HCT116 (cell line): ENCODE measurements around the gene ASRGL1.

Source experiments
- CEBPB ChIP-seq: IDR thresholded peaks from 2 replicates; pipeline ENCODE4 v1.6.1; 2012; ENCODE audit warnings: low read depth
- CTCF ChIP-seq, 3 experiments: fragments of 200-600 bp in 1 of 3; sonication (generic) in 1 of 3; IDR thresholded peaks in 2 of 3; conservative IDR thresholded peaks in 1 of 3; 2 replicates each; pipeline ENCODE4 v1.5.1; 2012 to 2017; ENCODE audit warnings: low read depth in 2 of 3, low read length in 2 of 3, antibody characterized with exemption in 1 of 3, borderline replicate concordance in 1 of 3, control low read depth in 1 of 3, mild to moderate bottlenecking in 1 of 3, mixed read lengths in 1 of 3, mixed run types in 1 of 3, moderate library complexity in 1 of 3; ENCODE audit not compliant: insufficient read depth in 1 of 3
- ELF1 ChIP-seq: IDR thresholded peaks from 2 replicates; pipeline ENCODE4 v1.6.1; 2012; ENCODE audit warnings: low read depth, borderline replicate concordance
- EZH2 ChIP-seq: fragments of 200-600 bp; sonication (generic); IDR thresholded peaks from 2 replicates; pipeline ENCODE4 v1.6.1; 2017; ENCODE audit warnings: antibody characterized with exemption, mixed run types
- SIN3A ChIP-seq: IDR thresholded peaks from 2 replicates; pipeline ENCODE4 v1.6.1; 2012; ENCODE audit warnings: low read depth
- TCF7L2 ChIP-seq: IDR thresholded peaks from 2 replicates; pipeline ENCODE4 v1.7.0; 2011; ENCODE audit warnings: borderline replicate concordance, inconsistent platforms; ENCODE audit not compliant: insufficient read depth, insufficient read length; ENCODE audit errors: extremely low read depth
- YY1 ChIP-seq: IDR thresholded peaks from 2 replicates; pipeline ENCODE4 v1.6.1; 2011; ENCODE audit warnings: low read length, low read depth, moderate library complexity, mild to moderate bottlenecking; ENCODE audit not compliant: insufficient replicate concordance; ENCODE audit errors: extremely low read depth

DNA sequence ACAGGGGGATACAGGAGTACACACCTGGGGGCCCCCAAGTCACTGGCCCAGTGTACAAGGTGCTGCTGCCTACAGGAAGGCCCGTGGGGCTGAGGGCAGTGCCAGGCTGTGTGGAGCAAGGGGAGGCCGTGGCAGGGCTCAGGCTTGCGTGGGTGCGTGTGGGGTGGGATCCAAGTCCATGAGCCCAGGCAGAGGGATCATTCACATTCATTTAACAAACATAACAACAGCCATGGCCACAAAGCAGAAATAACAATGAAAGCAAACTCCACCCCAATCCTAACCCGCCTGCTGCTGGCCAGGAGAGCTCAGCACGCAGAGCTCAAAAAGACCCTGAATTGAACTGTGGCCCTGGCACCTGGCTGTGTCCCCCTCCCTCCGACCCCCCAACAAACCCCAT is 64.6 kb downstream of the ASRGL1 start:
- TF ChIP-seq YY1: no peak
- TF ChIP-seq CTCF (IDR thresholded peaks at IDR 0.05 in 2 of 3, conservative IDR thresholded peaks at IDR 0.05 in 1 of 3; ENCODE audit: borderline replicate concordance in 1 of 3, insufficient read depth in 1 of 3, low read depth in 2 of 3, low read length in 2 of 3): no peak
- TF ChIP-seq CEBPB: no peak
- TF ChIP-seq SIN3A: no peak
- no peak for TF ChIP-seq EZH2
- no peak for TF ChIP-seq TCF7L2
- no peak for TF ChIP-seq ELF1
